Stimulated activated CD8-positive, alpha-beta memory T cell treated with anti-CD3 and anti-CD28 coated beads, Interleukin-12 subunit alpha, Interleukin-12 subunit beta, amount 100 ng/mL, for 4 hours (primary cell): ENCODE results near the gene GAGE2A.
"Not testable (repeated sequence)": the region's sequence is repeated elsewhere in the genome, so short reads cannot be mapped to it uniquely, and the experiment has no call there.

ENCODE experiments used
- DNase-seq: peaks from one replicate; pipeline ENCODE4 v3.0.0-alpha.2; 2020; ENCODE audit warnings: low read depth

The GAGE2A gene

GRCh38 chrX:49589196-49589595 lies at the start of gene GAGE2A:
TSS of gene GAGE2A (plus strand) at chrX:49589496. CDS start at chrX:49590651, 1,155 bp downstream.
- not testable (repeated sequence) for DNase-seq

DNA sequence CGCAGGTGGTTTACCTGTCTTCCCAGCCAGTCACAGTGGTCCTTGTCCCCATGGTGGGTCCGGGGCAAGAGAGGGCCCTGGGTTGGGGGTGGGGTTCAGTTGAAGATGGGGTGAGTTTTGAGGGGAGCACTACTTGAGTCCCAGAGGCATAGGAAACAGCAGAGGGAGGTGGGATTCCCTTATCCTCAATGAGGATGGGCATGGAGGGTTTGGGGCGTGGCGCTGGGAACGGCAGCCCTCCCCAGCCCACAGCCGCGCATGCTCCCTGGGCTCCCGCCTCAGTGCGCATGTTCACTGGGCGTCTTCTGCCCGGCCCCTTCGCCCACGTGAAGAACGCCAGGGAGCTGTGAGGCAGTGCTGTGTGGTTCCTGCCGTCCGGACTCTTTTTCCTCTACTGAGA lies 47.9 kb upstream of the GAGE2A start, which contains the start of gene GAGE12D:
Gene GAGE12D, plus strand, starts transcription at position 301 of the 400 bp plus-strand sequence. CDS start 1,155 bp downstream, outside the sequence.
- not testable (repeated sequence) for DNase-seq

- DNase-seq, result not testable (repeated sequence)
Measured at GRCh38 chrX:49550989-49551388, 38.3 kb upstream of the GAGE2A start, which contains the start of gene GAGE12E. TSS of gene GAGE12E (plus strand) at chrX:49551289. CDS start at chrX:49552444, 1,155 bp downstream.

DNA sequence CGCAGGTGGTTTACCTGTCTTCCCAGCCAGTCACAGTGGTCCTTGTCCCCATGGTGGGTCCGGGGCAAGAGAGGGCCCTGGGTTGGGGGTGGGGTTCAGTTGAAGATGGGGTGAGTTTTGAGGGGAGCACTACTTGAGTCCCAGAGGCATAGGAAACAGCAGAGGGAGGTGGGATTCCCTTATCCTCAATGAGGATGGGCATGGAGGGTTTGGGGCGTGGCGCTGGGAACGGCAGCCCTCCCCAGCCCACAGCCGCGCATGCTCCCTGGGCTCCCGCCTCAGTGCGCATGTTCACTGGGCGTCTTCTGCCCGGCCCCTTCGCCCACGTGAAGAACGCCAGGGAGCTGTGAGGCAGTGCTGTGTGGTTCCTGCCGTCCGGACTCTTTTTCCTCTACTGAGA lies 28.8 kb upstream of the GAGE2A start, which contains the start of gene GAGE12F:
Gene GAGE12F, plus strand, starts transcription at position 301 of the 400 bp plus-strand sequence. CDS start 1,155 bp downstream, outside the sequence.
- not testable (repeated sequence) for DNase-seq

DNA sequence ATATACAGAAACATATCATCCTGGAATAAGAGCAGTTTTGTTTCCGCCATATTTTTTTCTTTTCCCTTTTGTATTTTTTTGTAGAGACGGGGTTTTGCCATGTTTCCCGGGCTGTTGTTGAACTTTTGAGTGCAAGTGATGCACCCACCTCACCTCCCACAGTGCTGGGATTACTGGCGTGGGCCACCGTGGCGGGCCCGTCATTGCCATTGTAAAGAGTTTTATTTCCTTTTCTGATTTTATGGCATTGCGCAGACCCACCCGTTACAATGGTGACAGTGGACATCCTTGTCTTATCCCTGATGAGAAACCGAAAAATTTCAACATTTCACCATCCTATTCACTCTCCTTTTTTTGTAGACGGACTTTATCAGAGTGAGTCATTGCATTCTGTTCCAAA lies 20.6 kb upstream of the GAGE2A start:
- not testable (repeated sequence) for DNase-seq

DNA sequence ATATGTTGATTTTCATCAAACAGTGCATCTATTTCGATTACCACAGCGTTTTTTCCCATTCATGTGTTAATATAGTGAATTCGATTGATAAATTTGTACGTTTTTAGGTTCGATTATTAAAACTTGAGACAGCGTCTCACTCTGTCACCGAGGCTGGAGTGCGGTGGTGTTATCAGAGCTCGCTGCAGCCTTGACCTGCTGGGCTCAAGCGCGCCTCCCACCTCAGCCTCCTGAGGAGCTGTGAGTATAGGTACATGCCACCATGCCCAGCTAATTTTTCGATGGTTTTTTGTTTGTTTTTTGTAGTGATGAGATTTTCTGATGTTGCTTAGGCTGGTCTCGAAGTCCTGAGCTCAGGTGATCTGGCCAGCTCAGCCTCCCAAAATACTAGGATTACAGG lies 20.1 kb upstream of the GAGE2A start:
- not testable (repeated sequence) for DNase-seq

DNA sequence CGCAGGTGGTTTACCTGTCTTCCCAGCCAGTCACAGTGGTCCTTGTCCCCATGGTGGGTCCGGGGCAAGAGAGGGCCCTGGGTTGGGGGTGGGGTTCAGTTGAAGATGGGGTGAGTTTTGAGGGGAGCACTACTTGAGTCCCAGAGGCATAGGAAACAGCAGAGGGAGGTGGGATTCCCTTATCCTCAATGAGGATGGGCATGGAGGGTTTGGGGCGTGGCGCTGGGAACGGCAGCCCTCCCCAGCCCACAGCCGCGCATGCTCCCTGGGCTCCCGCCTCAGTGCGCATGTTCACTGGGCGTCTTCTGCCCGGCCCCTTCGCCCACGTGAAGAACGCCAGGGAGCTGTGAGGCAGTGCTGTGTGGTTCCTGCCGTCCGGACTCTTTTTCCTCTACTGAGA lies 19.2 kb upstream of the GAGE2A start, which contains the start of gene GAGE12G:
Gene GAGE12G, plus strand, starts transcription at position 301 of the 400 bp plus-strand sequence. CDS start 1,155 bp downstream, outside the sequence.
- not testable (repeated sequence) for DNase-seq

GRCh38 chrX:49579649-49580048 lies 9.6 kb upstream of the GAGE2A start, which contains the start of gene GAGE12H:
TSS of gene GAGE12H (plus strand) at chrX:49579949. CDS start at chrX:49581104, 1,155 bp downstream.
- not testable (repeated sequence) for DNase-seq

- not testable (repeated sequence) for DNase-seq
Measured at GRCh38 chrX:49589769-49590478, 628 bp downstream of the GAGE2A start.

GRCh38 chrX:49590488-49590887 lies 1.2 kb downstream of the GAGE2A start:
- DNase-seq, result not testable (repeated sequence)

- DNase-seq, result not testable (repeated sequence)
Measured at GRCh38 chrX:49598720-49599119, 9.4 kb downstream of the GAGE2A start, which contains the start of gene GAGE1. TSS of gene GAGE1 (plus strand) at chrX:49599020. CDS start at chrX:49600175, 1,155 bp downstream.

GRCh38 chrX:49610718-49611310 lies 21.5 kb downstream of the GAGE2A start:
- no peak for DNase-seq

GRCh38 chrX:49618574-49618973 lies 29.3 kb downstream of the GAGE2A start:
- no peak for DNase-seq

DNA sequence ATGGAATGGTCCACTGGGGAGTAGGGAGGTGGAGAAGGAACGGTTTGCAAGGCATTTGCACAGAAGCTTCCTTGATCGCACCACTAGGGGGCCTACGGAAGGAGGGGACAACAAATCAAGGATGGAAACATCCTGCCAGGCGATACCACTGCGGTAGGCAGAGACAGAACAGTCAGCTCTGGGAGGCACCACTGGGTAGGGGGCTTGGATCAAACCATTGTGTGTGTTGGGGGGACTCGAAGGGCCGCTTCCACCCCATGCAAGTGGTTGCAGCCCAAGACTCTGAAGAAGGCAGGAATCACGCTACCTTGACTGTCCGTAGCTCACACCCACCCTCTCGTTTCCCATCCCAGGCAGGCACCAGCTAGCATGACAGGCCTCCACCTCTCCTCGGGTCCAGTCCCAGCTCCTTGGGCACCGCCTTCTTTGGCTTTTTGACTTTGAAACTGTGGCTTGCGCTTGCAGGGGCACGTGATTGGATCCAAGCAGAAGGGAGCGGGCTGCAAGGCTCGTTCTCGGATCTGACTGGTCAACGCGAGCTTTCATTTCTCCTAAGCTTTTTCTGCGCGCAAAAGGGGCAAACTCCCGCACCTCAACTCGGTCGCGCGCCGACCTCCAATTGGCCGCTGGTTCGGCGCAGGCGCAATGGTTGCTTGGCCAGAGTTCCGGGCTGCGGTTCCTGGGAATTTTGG lies 37.9 kb downstream of the GAGE2A start:
- no peak for DNase-seq

DNA sequence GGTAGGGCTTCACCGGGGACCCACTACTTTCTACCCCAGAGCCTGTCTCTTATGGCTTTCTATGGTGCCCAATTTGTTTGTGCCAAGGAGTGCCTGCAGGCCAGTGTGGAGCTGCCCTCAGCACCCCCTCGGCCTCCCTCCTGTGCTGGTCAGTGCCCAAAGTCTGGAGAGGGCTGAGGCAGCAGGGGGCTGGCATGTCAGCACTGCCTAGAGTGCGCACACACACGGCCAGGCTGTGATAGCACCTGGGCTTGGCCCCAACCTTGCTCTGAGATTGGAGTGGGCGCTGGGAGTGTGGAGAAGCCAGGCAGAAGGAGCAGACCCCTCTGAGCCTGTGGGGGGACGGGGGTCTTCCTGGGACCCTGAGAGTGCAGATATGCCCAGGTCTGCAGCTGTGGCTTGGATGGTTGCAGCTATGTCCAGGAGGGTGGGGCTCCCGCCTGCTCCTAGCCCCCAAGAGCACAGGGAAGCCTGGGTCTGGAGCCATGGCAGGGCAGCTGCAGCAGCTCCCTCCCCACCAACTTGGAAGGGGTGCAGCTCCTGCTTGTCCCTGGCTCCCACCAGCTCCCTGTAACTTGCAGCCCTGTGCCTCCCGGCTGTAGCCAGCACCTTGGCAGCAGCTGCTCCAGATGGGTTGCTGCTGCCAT lies 55.8 kb downstream of the GAGE2A start:
- no peak for DNase-seq
